ENCODE results near the gene TRANK1.

- TF ChIP-seq ATF2 (IDR thresholded peaks at IDR 0.05; ENCODE audit: low read length) (no peak), SUZ12 (IDR thresholded peaks at IDR 0.05; ENCODE audit: low read length) (no peak), GABPA (IDR thresholded peaks at IDR 0.05; ENCODE audit: borderline replicate concordance, insufficient read depth, low read length) (no peak), TEAD4 (IDR thresholded peaks at IDR 0.05; ENCODE audit: low read depth, low read length) (no peak), POLR2A (IDR thresholded peaks at IDR 0.05; ENCODE audit: control extremely low read depth in 1 of 2, low read depth in 2 of 2, low read length in 2 of 2) (no peak)
- TF ChIP-seq, protein P1, sequence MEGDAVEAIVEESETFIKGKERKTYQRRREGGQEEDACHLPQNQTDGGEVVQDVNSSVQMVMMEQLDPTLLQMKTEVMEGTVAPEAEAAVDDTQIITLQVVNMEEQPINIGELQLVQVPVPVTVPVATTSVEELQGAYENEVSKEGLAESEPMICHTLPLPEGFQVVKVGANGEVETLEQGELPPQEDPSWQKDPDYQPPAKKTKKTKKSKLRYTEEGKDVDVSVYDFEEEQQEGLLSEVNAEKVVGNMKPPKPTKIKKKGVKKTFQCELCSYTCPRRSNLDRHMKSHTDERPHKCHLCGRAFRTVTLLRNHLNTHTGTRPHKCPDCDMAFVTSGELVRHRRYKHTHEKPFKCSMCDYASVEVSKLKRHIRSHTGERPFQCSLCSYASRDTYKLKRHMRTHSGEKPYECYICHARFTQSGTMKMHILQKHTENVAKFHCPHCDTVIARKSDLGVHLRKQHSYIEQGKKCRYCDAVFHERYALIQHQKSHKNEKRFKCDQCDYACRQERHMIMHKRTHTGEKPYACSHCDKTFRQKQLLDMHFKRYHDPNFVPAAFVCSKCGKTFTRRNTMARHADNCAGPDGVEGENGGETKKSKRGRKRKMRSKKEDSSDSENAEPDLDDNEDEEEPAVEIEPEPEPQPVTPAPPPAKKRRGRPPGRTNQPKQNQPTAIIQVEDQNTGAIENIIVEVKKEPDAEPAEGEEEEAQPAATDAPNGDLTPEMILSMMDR (IDR thresholded peaks at IDR 0.05; ENCODE audit: control extremely low read depth in 1 of 3, insufficient read depth in 1 of 3, low read depth in 1 of 3, low read length in 3 of 3), result no peak
Observed at GRCh38 chr3:36918050-36918449, 26.8 kb downstream of the TRANK1 start.

Data from H1 (cell line).